GM19438 (cell line): ENCODE measurements around the gene LDAH.

ENCODE experiments used
- ATAC-seq: cut with Tn5 transposase; IDR thresholded peaks from one replicate; pipeline ENCODE4 v1.9.1; 2021; ENCODE audit warnings: low read depth; ENCODE audit not compliant: unreplicated experiment

Gene LDAH

GRCh38 chr2:20822535-20823490 is at the start of gene LDAH:
LDAH (minus strand) TSS chr2:20823101; CDS start chr2:20801463, 21,638 bp downstream.
- ATAC-seq: peak; percentile 85

GRCh38 chr2:20868377-20868776 is 45.5 kb upstream of the LDAH start:
- peak; percentile 96 for ATAC-seq

GRCh38 chr2:20862850-20863249 is 39.9 kb upstream of the LDAH start:
- ATAC-seq: no peak

GRCh38 chr2:20855456-20855855 is 32.6 kb upstream of the LDAH start:
- no peak for ATAC-seq

DNA sequence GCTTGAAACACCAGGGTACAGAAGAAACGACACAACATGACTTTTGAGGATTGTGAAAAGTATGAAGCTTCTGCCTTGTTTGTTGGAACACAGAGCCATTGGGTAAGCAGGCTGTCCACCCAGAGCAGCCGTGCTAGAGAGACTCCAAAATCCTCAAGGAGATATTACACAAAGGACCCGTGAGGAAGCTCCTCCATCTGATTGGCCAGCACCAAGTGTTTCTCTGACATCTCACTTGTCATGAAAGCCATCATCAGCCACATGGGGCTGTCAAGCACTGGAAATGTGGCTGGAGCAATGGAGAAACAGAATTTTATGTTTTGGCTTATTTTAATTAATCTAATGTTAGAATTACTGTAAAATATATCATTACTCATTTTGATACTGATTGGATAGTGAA is 29.8 kb upstream of the LDAH start:
- no peak for ATAC-seq

DNA sequence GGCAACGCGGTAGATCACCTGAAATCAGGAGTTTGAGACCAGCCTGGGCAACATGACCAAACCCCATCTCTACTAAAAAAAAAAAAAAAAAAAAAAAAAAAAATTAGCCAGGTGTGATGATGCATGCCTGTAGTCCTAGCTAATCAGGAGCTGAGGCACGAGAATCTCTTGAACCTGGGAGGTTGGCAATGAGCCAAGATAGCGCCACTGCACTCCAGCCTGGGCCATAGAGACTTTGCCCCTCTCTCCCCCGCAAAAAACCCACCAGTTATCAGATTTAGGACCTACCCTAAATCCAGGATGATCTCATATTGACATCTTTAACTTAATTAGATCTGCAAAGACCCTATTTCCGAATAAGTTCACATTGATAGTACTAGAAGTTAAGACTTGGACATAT is 29.2 kb upstream of the LDAH start:
- no peak for ATAC-seq

- ATAC-seq: no peak
Observed at GRCh38 chr2:20844246-20844645, 21.3 kb upstream of the LDAH start.

- ATAC-seq: no peak
Observed at GRCh38 chr2:20839052-20839451, 16.2 kb upstream of the LDAH start.

- no peak for ATAC-seq
Observed at GRCh38 chr2:20838016-20838415, 15.1 kb upstream of the LDAH start.

GRCh38 chr2:20836521-20836920 is 13.6 kb upstream of the LDAH start:
- ATAC-seq: no peak

DNA sequence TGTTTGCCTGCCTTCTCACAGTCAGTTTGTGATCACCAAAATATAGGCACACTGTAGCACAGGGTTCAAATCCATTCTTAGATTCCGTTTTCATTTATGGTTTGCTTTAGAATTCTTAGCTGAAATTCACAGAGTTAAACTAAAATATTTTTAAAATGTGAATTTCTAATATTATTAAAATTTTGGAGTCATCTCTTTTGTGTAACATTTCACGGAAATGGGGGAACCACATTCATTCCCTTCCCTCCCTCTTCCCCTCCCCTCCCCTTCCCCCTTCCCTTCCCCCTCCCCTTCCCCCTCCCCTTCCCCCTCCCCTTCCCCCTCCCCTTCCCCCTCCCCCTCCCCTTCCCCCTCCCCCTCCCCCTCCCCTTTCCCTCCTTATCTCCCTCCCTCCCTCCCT is 11.4 kb upstream of the LDAH start:
- ATAC-seq: no peak

DNA sequence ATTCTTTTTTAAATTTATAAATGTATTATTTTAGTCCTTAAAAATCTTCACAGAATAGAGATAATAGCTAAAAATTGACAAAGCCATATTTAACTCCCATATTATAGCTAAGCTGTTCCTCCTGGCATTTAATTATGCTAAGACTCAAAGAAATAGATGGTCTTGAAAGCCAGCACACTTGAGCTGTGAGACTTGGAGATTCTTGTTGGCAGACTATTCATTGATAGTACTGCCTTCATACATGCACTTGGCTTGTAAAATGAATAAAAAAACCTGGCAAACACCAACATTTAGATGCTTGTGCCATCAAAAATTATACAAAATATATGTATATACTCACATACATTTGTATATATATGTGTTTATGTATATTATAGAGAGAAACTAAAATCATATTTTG is 9.7 kb upstream of the LDAH start:
- no peak for ATAC-seq

- no peak for ATAC-seq
Observed at GRCh38 chr2:20829861-20830260, 7.0 kb upstream of the LDAH start.

- ATAC-seq: no peak
Observed at GRCh38 chr2:20823917-20824316, 1.0 kb upstream of the LDAH start.

- no peak for ATAC-seq
Observed at GRCh38 chr2:20818820-20819219, 4.1 kb downstream of the LDAH start.

- no peak for ATAC-seq
Observed at GRCh38 chr2:20815216-20815615, 7.7 kb downstream of the LDAH start.

DNA sequence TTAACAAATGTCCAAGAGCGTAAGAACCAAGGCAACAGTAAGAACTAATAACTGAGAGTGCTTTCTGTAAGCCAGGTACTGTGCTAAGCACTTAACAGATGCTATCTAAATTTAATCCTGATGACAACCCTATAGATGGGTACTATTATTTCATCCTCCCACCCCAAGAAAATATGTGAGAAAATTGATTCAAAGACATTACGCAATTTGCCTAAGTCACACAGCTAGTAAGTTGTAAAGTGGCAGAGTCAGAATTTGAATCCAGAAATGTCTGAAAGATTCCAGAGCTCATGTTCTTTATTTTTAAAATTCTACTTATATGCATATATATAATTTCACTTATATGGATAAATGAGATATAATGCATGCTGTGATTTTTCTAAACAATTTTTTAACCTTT is 10.1 kb downstream of the LDAH start:
- ATAC-seq: no peak

DNA sequence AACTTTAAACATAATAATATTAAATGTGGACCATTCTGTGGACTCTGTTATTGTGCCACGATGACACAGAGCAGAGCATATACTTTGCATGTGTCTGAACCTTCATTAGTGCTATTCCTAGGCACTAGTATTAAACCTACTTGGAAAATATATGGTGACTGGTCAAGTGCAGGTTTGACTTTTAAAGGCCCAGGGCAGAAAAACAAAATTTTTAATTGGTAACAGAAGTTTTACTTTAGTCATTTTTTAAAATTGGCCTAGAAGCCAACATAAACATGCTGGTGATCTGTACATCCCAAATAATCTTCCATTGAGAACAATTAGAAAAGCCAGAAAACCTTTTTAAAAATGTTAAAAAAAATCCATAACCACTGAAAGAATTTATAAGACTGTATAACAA is 16.6 kb downstream of the LDAH start:
- no peak for ATAC-seq

DNA sequence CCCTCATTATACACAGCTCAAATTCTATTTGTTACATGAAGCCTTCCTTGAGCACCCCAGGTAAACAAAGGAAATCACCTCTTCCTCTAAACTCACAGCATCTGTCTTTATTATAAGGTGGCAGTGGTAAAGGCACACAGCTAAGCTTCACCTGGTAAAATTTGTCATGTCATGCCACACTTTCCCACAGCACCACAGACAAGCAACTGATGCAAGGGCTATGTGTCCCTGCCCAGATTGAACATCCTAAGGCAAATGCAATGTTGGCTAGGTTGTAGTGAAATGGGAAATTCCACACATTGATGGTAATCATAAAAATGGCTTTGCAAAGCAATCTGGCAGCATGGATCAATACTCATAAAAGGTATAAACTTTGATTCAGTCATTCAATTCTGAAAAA is 18.9 kb downstream of the LDAH start:
- no peak for ATAC-seq

DNA sequence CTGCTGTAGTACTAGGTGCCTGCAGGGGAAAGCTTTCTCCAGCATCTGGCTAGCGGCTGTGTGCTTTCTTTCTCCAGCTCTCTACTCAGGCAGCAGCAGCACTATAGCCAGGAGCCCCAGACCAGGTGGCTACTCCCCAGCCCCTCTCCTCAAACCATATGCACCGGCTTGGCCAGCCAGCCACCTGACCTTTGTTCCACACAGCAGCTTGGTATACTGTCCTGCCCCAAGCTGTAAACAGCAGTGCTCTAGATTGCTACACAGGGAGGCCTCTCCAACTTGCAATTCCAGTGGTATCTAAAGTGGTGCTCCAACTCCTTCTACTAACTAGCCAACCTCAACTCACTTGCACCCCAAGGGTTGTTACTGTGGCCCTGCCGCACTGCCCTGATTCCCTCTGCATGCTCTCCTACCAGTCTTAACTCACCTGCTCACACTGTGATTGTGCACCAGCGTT is 19.6 kb downstream of the LDAH start:
- no peak for ATAC-seq

- peak; percentile 62 for ATAC-seq
Observed at GRCh38 chr2:20797096-20797495, 25.8 kb downstream of the LDAH start.

DNA sequence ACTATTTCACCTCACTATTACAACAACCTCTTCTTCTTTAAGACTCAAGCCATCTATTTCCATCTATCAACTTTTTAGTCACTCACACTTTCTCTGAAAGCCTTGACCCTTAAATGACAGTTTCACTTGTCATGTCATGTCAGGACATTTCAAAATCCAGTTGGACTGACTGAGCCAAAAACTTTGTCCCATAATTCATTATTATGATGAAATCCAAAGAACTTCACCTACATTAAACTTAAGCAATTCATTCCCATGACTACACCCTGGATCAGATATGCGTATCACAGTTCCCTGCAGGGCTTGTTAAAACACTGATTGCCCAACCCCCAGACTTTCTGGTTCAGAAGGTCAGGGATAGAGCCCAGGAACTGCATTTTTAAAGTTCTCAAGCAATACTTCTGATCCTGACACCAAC is 26.5 kb downstream of the LDAH start:
- peak; percentile 41 for ATAC-seq
